ENCODE measurements around the gene NOP53. TPM values are rescaled to one million over a fixed set of nuclear protein-coding genes. Genes with fewer than 3 reads are reported as not detected.
"Not testable (repeated sequence)": the region's sequence is repeated elsewhere in the genome, so short reads cannot be mapped to it uniquely, and the experiment has no call there.

The NOP53 gene
- total and polyA plus RNA-seq, 2 donors (not counting 1 experiment from before 2014, with no cell fraction given): 59.6 to 60.8 TPM

DNA sequence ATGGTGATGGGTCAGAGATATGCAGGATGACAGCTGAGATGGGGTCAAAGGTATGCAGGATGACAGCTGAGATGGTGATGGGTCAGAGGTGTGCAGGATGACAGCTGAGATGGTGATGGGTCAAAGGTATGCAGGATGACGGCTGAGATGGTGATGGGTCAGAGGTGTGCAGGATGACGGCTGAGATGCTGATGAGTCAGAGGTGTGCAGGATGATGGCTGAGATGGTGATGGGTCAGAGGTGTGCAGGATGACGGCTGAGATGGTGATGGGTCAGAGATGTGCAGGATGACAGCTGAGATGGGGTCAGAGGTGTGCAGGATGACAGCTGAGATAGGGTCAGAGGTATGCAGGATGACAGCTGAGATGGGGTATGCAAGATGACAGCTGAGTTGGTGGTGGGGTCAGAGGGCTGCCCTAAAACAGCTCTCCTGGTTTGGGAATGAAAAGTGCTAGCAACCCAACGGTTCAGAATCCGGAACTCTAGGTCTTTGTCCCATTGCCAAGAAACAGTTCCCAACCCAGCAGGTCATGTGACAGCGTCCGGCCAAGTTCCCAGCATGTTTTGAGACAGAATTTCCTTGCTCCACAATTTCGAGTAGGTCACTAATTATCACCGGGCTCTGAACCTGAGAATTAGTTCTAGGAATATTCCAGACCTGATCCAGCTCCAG, 36.4 kb downstream of the NOP53 start:
- TF ChIP-seq EZH2 (IDR thresholded peaks at IDR 0.05; ENCODE audit: low read length, missing control alignments): no peak
- TF ChIP-seq, protein P1, sequence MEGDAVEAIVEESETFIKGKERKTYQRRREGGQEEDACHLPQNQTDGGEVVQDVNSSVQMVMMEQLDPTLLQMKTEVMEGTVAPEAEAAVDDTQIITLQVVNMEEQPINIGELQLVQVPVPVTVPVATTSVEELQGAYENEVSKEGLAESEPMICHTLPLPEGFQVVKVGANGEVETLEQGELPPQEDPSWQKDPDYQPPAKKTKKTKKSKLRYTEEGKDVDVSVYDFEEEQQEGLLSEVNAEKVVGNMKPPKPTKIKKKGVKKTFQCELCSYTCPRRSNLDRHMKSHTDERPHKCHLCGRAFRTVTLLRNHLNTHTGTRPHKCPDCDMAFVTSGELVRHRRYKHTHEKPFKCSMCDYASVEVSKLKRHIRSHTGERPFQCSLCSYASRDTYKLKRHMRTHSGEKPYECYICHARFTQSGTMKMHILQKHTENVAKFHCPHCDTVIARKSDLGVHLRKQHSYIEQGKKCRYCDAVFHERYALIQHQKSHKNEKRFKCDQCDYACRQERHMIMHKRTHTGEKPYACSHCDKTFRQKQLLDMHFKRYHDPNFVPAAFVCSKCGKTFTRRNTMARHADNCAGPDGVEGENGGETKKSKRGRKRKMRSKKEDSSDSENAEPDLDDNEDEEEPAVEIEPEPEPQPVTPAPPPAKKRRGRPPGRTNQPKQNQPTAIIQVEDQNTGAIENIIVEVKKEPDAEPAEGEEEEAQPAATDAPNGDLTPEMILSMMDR (conservative IDR thresholded peaks at IDR 0.05 in 1 of 2, IDR thresholded peaks at IDR 0.05 in 1 of 2; ENCODE audit: low read depth in 1 of 2, low read length in 2 of 2): no peak
- H3K4me2 ChIP-seq (ENCODE audit: extremely low read depth, insufficient read depth, low read length): no peak overlapping the region

DNA sequence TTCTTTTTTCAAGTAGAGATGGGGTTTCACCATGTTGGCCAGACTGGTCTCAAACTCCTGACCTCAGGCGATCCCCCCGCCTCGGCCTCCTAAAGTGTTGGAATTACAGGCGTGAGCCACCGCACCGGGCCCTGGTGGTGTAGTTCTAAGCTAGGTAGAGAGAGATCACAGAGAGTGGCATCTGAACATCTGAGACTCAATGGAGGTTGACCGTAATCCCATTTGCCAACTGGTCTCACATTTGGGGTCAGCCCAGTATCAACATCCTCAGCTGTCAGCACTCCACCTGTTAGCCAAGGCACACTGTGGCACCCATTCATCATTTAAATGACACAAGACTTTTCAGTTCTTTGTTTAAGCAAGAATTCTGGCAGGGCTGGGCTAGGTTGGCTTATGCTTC, 41.2 kb downstream of the NOP53 start:
- no peaks in the 10 kb centered on the region for H3K27me3 ChIP-seq (ENCODE audit: control insufficient read depth, insufficient read depth, low read length)
- no peak overlapping the region for H3K27ac ChIP-seq (ENCODE audit: insufficient read depth, low read length)
- DNase-seq (ENCODE audit: low read depth in 2 of 2): no peak
- no peaks in the 10 kb centered on the region for H3K9me3 ChIP-seq (ENCODE audit: control insufficient read depth, insufficient read depth, low read depth, low read length)
- no peak overlapping the region for H3K4me2 ChIP-seq (ENCODE audit: extremely low read depth, insufficient read depth, low read length)
- no peaks in the 10 kb centered on the region for H3K4me1 ChIP-seq (ENCODE audit: control insufficient read depth, extremely low read depth, insufficient read depth, low read length)
- no peaks in the 10 kb centered on the region for H4K20me1 ChIP-seq (ENCODE audit: control insufficient read depth, extremely low read depth, insufficient read depth, low read length)
- H3K4me3 ChIP-seq (replicated peaks in 1 of 4; ENCODE audit: control extremely low read depth in 1 of 4, insufficient read depth in 1 of 4, low read depth in 3 of 4, low read length in 4 of 4): no peak overlapping the region
- peaks cover 2% of the 10 kb centered on the region for H3K79me2 ChIP-seq (ENCODE audit: control insufficient read depth, insufficient read depth, low read length)
- no peak overlapping the region for H2AFZ ChIP-seq (ENCODE audit: low read length)
- no peak for TF ChIP-seq EZH2 (IDR thresholded peaks at IDR 0.05; ENCODE audit: low read length, missing control alignments)
- TF ChIP-seq, protein P1 (conservative IDR thresholded peaks at IDR 0.05 in 1 of 2, IDR thresholded peaks at IDR 0.05 in 1 of 2; ENCODE audit: low read depth in 1 of 2, low read length in 2 of 2): no peak
- H3K36me3 ChIP-seq (ENCODE audit: control insufficient read depth, insufficient read depth, low read length): peaks cover 4% of the 10 kb centered on the region
- no peak overlapping the region for H3K9ac ChIP-seq (ENCODE audit: insufficient read depth, low read length)

More for the DNA sequence above, 36.4 kb downstream of the NOP53 start:
- Histone ChIP-seq H3K27ac (ENCODE audit: insufficient read depth, low read length) (no peak overlapping the region), H2AFZ (ENCODE audit: low read length) (no peak overlapping the region), H3K27me3 (ENCODE audit: control insufficient read depth, insufficient read depth, low read length) (no peaks in the 10 kb centered on the region), H3K9ac (ENCODE audit: insufficient read depth, low read length) (no peak overlapping the region), H3K79me2 (ENCODE audit: control insufficient read depth, insufficient read depth, low read length) (peaks cover 31% of the 10 kb centered on the region), H3K9me3 (ENCODE audit: control insufficient read depth, insufficient read depth, low read depth, low read length) (no peaks in the 10 kb centered on the region), H3K4me3 (replicated peaks in 1 of 4; ENCODE audit: control extremely low read depth in 1 of 4, insufficient read depth in 1 of 4, low read depth in 3 of 4, low read length in 4 of 4) (no peak overlapping the region), H3K36me3 (ENCODE audit: control insufficient read depth, insufficient read depth, low read length) (peaks cover 12% of the 10 kb centered on the region), H4K20me1 (ENCODE audit: control insufficient read depth, extremely low read depth, insufficient read depth, low read length) (no peaks in the 10 kb centered on the region), H3K4me1 (ENCODE audit: control insufficient read depth, extremely low read depth, insufficient read depth, low read length) (peaks cover 3% of the 10 kb centered on the region)
- DNase-seq (ENCODE audit: low read depth in 2 of 2): no peak

DNA sequence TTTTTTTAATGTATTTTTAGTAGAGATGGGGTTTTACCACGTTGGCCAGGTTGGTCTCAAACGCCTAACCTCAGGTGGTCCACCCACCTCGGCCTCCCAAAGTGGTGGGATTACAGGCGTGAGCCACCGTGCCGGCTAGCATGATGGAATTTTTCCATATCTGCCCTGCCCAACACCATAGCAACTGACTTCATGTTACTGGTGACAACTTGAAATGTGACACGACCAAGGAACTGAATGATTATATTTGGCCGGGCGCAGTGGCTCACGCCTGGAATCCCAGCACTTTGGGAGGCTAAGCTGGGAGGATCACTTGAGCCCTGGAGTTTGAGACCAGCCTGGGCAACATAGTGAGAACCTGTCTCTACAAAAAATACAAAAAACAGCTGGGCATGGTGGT, 42.0 kb downstream of the NOP53 start:
- H3K27me3 ChIP-seq (ENCODE audit: control insufficient read depth, insufficient read depth, low read length); H3K36me3 ChIP-seq (ENCODE audit: control insufficient read depth, insufficient read depth, low read length); H2AFZ ChIP-seq (ENCODE audit: low read length); H3K79me2 ChIP-seq (ENCODE audit: control insufficient read depth, insufficient read depth, low read length); DNase-seq (ENCODE audit: low read depth in 2 of 2); H3K4me3 ChIP-seq (replicated peaks in 1 of 4; ENCODE audit: control extremely low read depth in 1 of 4, insufficient read depth in 1 of 4, low read depth in 3 of 4, low read length in 4 of 4); H3K4me1 ChIP-seq (ENCODE audit: control insufficient read depth, extremely low read depth, insufficient read depth, low read length); H3K27ac ChIP-seq (ENCODE audit: insufficient read depth, low read length); H3K9me3 ChIP-seq (ENCODE audit: control insufficient read depth, insufficient read depth, low read depth, low read length); H3K4me2 ChIP-seq (ENCODE audit: extremely low read depth, insufficient read depth, low read length); H3K9ac ChIP-seq (ENCODE audit: insufficient read depth, low read length); H4K20me1 ChIP-seq (ENCODE audit: control insufficient read depth, extremely low read depth, insufficient read depth, low read length): not testable (repeated sequence)

DNA sequence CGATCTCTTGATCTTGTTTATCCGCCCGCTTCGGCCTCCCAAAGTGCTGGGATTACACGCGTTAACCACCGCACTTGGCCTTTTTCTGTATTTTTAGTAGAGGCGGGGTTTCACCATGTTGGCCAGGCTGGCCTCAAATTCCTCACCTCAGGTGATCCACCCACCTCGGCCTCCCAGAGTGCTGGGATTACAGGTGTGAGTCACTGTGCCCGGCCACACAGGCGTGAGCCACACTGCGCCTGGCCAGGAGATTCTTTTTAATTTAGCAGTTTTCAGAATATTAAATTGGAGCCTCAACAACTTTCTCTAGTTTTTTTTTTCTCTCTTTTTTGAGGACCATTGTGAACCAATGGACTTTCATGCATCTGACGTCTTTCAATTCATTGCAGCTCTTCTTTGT, 44.5 kb downstream of the NOP53 start:
- not testable (repeated sequence) for H3K79me2 ChIP-seq (ENCODE audit: control insufficient read depth, insufficient read depth, low read length); H3K4me3 ChIP-seq (replicated peaks in 1 of 4; ENCODE audit: control extremely low read depth in 1 of 4, insufficient read depth in 1 of 4, low read depth in 3 of 4, low read length in 4 of 4); H3K27me3 ChIP-seq (ENCODE audit: control insufficient read depth, insufficient read depth, low read length); H3K4me2 ChIP-seq (ENCODE audit: extremely low read depth, insufficient read depth, low read length); H4K20me1 ChIP-seq (ENCODE audit: control insufficient read depth, extremely low read depth, insufficient read depth, low read length); H3K27ac ChIP-seq (ENCODE audit: insufficient read depth, low read length); H2AFZ ChIP-seq (ENCODE audit: low read length); DNase-seq (ENCODE audit: low read depth in 2 of 2); H3K36me3 ChIP-seq (ENCODE audit: control insufficient read depth, insufficient read depth, low read length); H3K9me3 ChIP-seq (ENCODE audit: control insufficient read depth, insufficient read depth, low read depth, low read length); H3K4me1 ChIP-seq (ENCODE audit: control insufficient read depth, extremely low read depth, insufficient read depth, low read length); H3K9ac ChIP-seq (ENCODE audit: insufficient read depth, low read length)

Data from fibroblast of lung (primary cell).